Endodermal cell (in vitro differentiated cells): ENCODE measurements around the gene PLCG2. TPM values are rescaled to one million over a fixed set of nuclear protein-coding genes. Genes with fewer than 3 reads are reported as not detected.
"Not testable (repeated sequence)": the region's sequence is repeated elsewhere in the genome, so short reads cannot be mapped to it uniquely, and the experiment has no call there.

Source experiments
- DNase-seq: peaks from one replicate; pipeline ENCODE4 v3.0.0-alpha.2; 2017
- H3K27ac ChIP-seq: 2 replicates; pipeline ENCODE4 v1.5.1; 2013; ENCODE audit warnings: mild to moderate bottlenecking, low read depth, low read length, moderate library complexity
- H3K27me3 ChIP-seq: 2 replicates; pipeline ENCODE4 v1.6.1; 2013; ENCODE audit warnings: mild to moderate bottlenecking, low read length, moderate library complexity; ENCODE audit not compliant: insufficient read depth, control insufficient read depth, poor library complexity, severe bottlenecking
- H3K36me3 ChIP-seq: 2 replicates; pipeline ENCODE4 v1.7.0; 2013; ENCODE audit warnings: mild to moderate bottlenecking, low read length, moderate library complexity; ENCODE audit not compliant: control insufficient read depth, insufficient read depth
- H3K4me1 ChIP-seq: one replicate; pipeline ENCODE4 v1.7.0; 2013; ENCODE audit warnings: low read length; ENCODE audit not compliant: control insufficient read depth, insufficient read depth
- H3K4me3 ChIP-seq: 2 replicates; pipeline ENCODE4 v1.5.1; 2013; ENCODE audit warnings: mild to moderate bottlenecking, low read length, moderate library complexity
- H3K9ac ChIP-seq: 2 replicates; pipeline ENCODE4 v1.6.1; 2013; ENCODE audit warnings: mild to moderate bottlenecking, low read length, moderate library complexity; ENCODE audit not compliant: poor library complexity, severe bottlenecking; ENCODE audit errors: extremely low read depth
- H3K9me3 ChIP-seq: 2 replicates; pipeline ENCODE4 v1.6.1; 2013; ENCODE audit warnings: mild to moderate bottlenecking, low read length, moderate library complexity; ENCODE audit not compliant: control insufficient read depth
- H3K27ac Mint-ChIP-seq: 2 replicates; pipeline ENCODE4 v1.8.0; 2020; ENCODE audit warnings: mixed read lengths
- H3K27me3 Mint-ChIP-seq: 2 replicates; pipeline ENCODE4 v1.8.0; 2021; ENCODE audit warnings: mild to moderate bottlenecking, mixed read lengths; ENCODE audit not compliant: insufficient read depth
- H3K36me3 Mint-ChIP-seq: 2 replicates; pipeline ENCODE4 v1.8.0; 2020; ENCODE audit warnings: low read depth, mixed read lengths
- H3K4me1 Mint-ChIP-seq: 2 replicates; pipeline ENCODE4 v1.8.0; 2020; ENCODE audit warnings: mixed read lengths
- H3K4me3 Mint-ChIP-seq: 2 replicates; pipeline ENCODE4 v1.8.0; 2020; ENCODE audit warnings: mild to moderate bottlenecking, moderate library complexity, mixed read lengths
- H3K9me3 Mint-ChIP-seq: 2 replicates; pipeline ENCODE4 v1.8.0; 2020; ENCODE audit warnings: mild to moderate bottlenecking, mixed read lengths
- CTCF ChIP-seq: fragments of 200-600 bp; sonication (generic); conservative IDR thresholded peaks from 2 replicates; pipeline ENCODE4 v1.5.0; 2021; ENCODE audit warnings: antibody characterized with exemption, mild to moderate bottlenecking
- WGBS, 2 experiments: methylation state at CpG; one replicate each; pipeline versions ENCODE4 v1.1.5 to v1.1.7; 2013; ENCODE audit warnings: missing lambda C conversion rate in 2 of 2, mixed read lengths in 1 of 2; ENCODE audit not compliant: insufficient coverage in 1 of 2, insufficient read length in 1 of 2; 5-methylcytosine and 5-hydroxymethylcytosine counted together
- total RNA-seq, 2 donors: library from RNA; stranded (reverse); fragmentation: NEBNext Ultra II Directional in 1 of 2; extraction: Animal tissue kit (Norgen Biotek cat#: 25700) in 1 of 2; gene quantifications; 2 replicates in 1 of 2; 3 replicates in 1 of 2; pipeline ENCODE4 v1.2.1, GENCODE V29; 2021

PLCG2 gene
- total RNA-seq, 2 donors from 2014 or later = 34.7 to 48.4 TPM

DNA sequence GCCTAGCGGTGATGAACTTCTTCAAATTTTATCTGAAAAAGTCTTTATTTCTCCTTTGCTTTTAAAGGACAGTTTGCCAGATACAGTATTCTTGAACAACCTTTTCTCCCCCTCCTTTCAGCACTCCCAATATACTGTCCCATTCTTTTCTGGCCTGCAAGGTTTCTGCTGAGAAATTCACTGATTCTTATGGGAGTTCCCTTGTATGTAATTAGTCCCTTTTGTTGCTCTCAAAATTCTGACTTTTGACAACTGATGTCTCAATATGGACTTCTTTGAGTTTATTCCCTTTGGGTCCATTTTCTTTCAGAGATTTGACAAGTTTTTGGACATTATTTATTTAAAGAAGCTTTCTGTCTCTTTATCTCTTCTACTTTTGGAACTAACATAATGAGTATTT is 192.8 kb downstream of the PLCG2 start:
- no peak overlapping the region for H3K27ac Mint-ChIP-seq
- Histone ChIP-seq H3K36me3 (no peaks in the 10 kb centered on the region), H3K27ac (no peak overlapping the region), H3K4me1 (no peaks in the 10 kb centered on the region), H3K9ac (no peak overlapping the region), H3K4me3 (no peak overlapping the region), H3K27me3 (no peaks in the 10 kb centered on the region), H3K9me3 (peaks cover 51% of the 10 kb centered on the region)
- H3K4me1 Mint-ChIP-seq = peaks cover 13% of the 10 kb centered on the region
- TF ChIP-seq CTCF = no peak
- WGBS, 2 experiments = 86 to 100% methylated on average over 1 of the region's 1 CpG
- H3K36me3 Mint-ChIP-seq = peaks cover 7% of the 10 kb centered on the region
- no peak overlapping the region for H3K4me3 Mint-ChIP-seq
- peaks cover 1% of the 10 kb centered on the region for H3K27me3 Mint-ChIP-seq
- H3K9me3 Mint-ChIP-seq = peaks cover 42% of the 10 kb centered on the region
- DNase-seq = no peak

- Mint-ChIP-seq H3K4me3 (no peak overlapping the region), H3K36me3 (peaks cover 14% of the 10 kb centered on the region), H3K27ac (no peak overlapping the region), H3K9me3 (peaks cover 55% of the 10 kb centered on the region), H3K4me1 (peaks cover 13% of the 10 kb centered on the region), H3K27me3 (peaks cover 1% of the 10 kb centered on the region)
- H3K9me3 ChIP-seq = peaks cover 56% of the 10 kb centered on the region
- no peak for TF ChIP-seq CTCF
- 79 to 88% methylated on average over 2 of the region's 2 CpGs for WGBS, 2 experiments
- H3K4me1 ChIP-seq = no peaks in the 10 kb centered on the region
- peak; percentile 68 for DNase-seq
- H3K9ac ChIP-seq = no peak overlapping the region
- H3K4me3 ChIP-seq = no peak overlapping the region
- H3K27me3 ChIP-seq = no peaks in the 10 kb centered on the region
- H3K27ac ChIP-seq = no peak overlapping the region
- H3K36me3 ChIP-seq = no peaks in the 10 kb centered on the region
Observed at GRCh38 chr16:81973737-81974136, 194.6 kb downstream of the PLCG2 start.

DNA sequence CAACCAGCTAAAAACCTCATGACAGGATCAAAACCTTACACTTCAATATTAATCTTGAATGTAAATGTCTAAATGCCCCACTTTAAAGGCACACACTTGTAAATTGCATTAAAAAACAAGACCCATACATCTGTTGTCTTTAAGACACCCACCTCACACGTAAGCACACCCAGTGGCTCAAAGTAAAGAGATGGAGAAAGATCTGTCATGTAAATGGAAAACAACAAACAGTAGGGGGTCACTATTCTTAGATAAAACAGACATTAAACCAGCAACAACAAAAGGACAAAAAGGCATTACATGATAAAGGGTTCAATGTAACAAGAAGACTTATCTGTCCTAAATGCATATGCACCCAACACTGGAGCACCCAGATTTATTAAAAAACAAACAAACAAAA is 196.5 kb downstream of the PLCG2 start:
- Histone ChIP-seq H3K27ac (no peak overlapping the region), H3K4me3 (no peak overlapping the region), H3K27me3 (no peaks in the 10 kb centered on the region), H3K9me3 (peaks cover 54% of the 10 kb centered on the region), H3K4me1 (no peaks in the 10 kb centered on the region), H3K36me3 (no peaks in the 10 kb centered on the region), H3K9ac (no peak overlapping the region)
- no CpG with 5 or more reads among the region's 1 CpG for WGBS, 2 experiments
- Mint-ChIP-seq H3K27me3 (peaks cover 1% of the 10 kb centered on the region), H3K4me1 (peaks cover 13% of the 10 kb centered on the region), H3K27ac (no peak overlapping the region), H3K9me3 (peaks cover 57% of the 10 kb centered on the region), H3K36me3 (peaks cover 14% of the 10 kb centered on the region), H3K4me3 (no peak overlapping the region)
- no peak for TF ChIP-seq CTCF
- DNase-seq = no peak

- not testable (repeated sequence) for H3K36me3 ChIP-seq, H3K4me3 ChIP-seq, H3K27ac Mint-ChIP-seq, H3K4me1 ChIP-seq, H3K27me3 Mint-ChIP-seq, H3K4me3 Mint-ChIP-seq, DNase-seq, H3K27ac ChIP-seq, H3K27me3 ChIP-seq, H3K9ac ChIP-seq
- Mint-ChIP-seq H3K36me3 (peaks cover 14% of the 10 kb centered on the region), H3K9me3 (peaks cover 52% of the 10 kb centered on the region), H3K4me1 (peaks cover 13% of the 10 kb centered on the region)
- 86% methylated on average over 6 to 25 of the region's 26 CpGs for WGBS, 2 experiments
- H3K9me3 ChIP-seq = peaks cover 36% of the 10 kb centered on the region
Observed at GRCh38 chr16:81977335-81977942, 198.3 kb downstream of the PLCG2 start.
